Mesenteric fat pad (tissue), 1 donor: ENCODE measurements around the gene PCDHGB3. TPM values are rescaled to one million over a fixed set of nuclear protein-coding genes. Genes with fewer than 3 reads are reported as not detected.

Source experiments
- DNase-seq: peaks from one replicate; pipeline ENCODE4 v3.0.0-alpha.2; 2020; ENCODE audit warnings: low spot score
- total RNA-seq: library from RNA; stranded (reverse); fragmentation: NEBNext Ultra II Directional; extraction: Animal tissue kit (Norgen Biotek cat#: 25700); gene quantifications from one replicate; pipeline ENCODE4 v1.2.1, GENCODE V29; 2021
- donor health status: DM: yes; HTN: yes; CAD: no.

Gene PCDHGB3
- total RNA-seq, 1 donor from 2014 or later, result 2.7 TPM

- DNase-seq, result peak; percentile 87
Measured at GRCh38 chr5:141417494-141418172, 47.6 kb downstream of the PCDHGB3 start, which contains the start of gene PCDHGB7. PCDHGB7 (plus strand) TSS chr5:141417677; CDS start chr5:141417860, 183 bp downstream.

- DNase-seq, result no peak
Measured at GRCh38 chr5:141419074-141419880, 49.2 kb downstream of the PCDHGB3 start.

- DNase-seq, result no peak
Measured at GRCh38 chr5:141420855-141421488, 50.9 kb downstream of the PCDHGB3 start, which contains the start of gene PCDHGA11. PCDHGA11 (plus strand) TSS chr5:141421051; CDS start chr5:141421228, 177 bp downstream.

GRCh38 chr5:141421489-141421855 lies 51.4 kb downstream of the PCDHGB3 start:
- DNase-seq, result no peak

Other genes with a start within 250 kb of the PCDHGB3 start
- gene PCDHB4, start 248.4 kb upstream of the PCDHGB3 start, total RNA-seq, result 2.5 TPM
- 1.5 TPM for gene PCDHB5, start 235.0 kb upstream of the PCDHGB3 start, total RNA-seq
- 0.48 TPM for gene PCDHB6, start 220.2 kb upstream of the PCDHGB3 start, total RNA-seq
- gene PCDHB7, start 197.6 kb upstream of the PCDHGB3 start, total RNA-seq, result 1.6 TPM
- 2.4 TPM for gene PCDHB8, start 192.5 kb upstream of the PCDHGB3 start, total RNA-seq
- gene PCDHB16, start 187.9 kb upstream of the PCDHGB3 start, total RNA-seq, result 1.6 TPM
- 1.0 TPM for gene PCDHB9, start 183.1 kb upstream of the PCDHGB3 start, total RNA-seq
- 1.4 TPM for gene PCDHB10, start 177.9 kb upstream of the PCDHGB3 start, total RNA-seq
- 2.0 TPM for gene PCDHB11, start 170.6 kb upstream of the PCDHGB3 start, total RNA-seq
- 3.3 TPM for gene PCDHB12, start 161.5 kb upstream of the PCDHGB3 start, total RNA-seq
- 2.8 TPM for gene PCDHB13, start 156.3 kb upstream of the PCDHGB3 start, total RNA-seq
- gene PCDHB14, start 146.9 kb upstream of the PCDHGB3 start, total RNA-seq, result 1.9 TPM
- gene PCDHB15, start 124.8 kb upstream of the PCDHGB3 start, total RNA-seq, result 3.4 TPM
- gene SLC25A2, start 66.2 kb upstream of the PCDHGB3 start, total RNA-seq, result 0.61 TPM
- 53.9 TPM for gene TAF7, start 49.5 kb upstream of the PCDHGB3 start, total RNA-seq
- gene PCDHGA1, start 39.7 kb upstream of the PCDHGB3 start, total RNA-seq, result 0.48 TPM
- 3.7 TPM for gene PCDHGA2, start 31.5 kb upstream of the PCDHGB3 start, total RNA-seq
- gene PCDHGA3, start 26.4 kb upstream of the PCDHGB3 start, total RNA-seq, result 2.2 TPM
- 1.3 TPM for gene PCDHGB1, start 20.1 kb upstream of the PCDHGB3 start, total RNA-seq
- 4.7 TPM for gene PCDHGA4, start 15.2 kb upstream of the PCDHGB3 start, total RNA-seq
- 3.1 TPM for gene PCDHGB2, start 10.2 kb upstream of the PCDHGB3 start, total RNA-seq
- gene PCDHGA5, start 6.1 kb upstream of the PCDHGB3 start, total RNA-seq, result 2.7 TPM
- gene PCDHGA6, start 3.6 kb downstream of the PCDHGB3 start, total RNA-seq, result 3.1 TPM
- 1.9 TPM for gene PCDHGA7, start 12.5 kb downstream of the PCDHGB3 start, total RNA-seq
- gene PCDHGB4, start 17.5 kb downstream of the PCDHGB3 start, total RNA-seq, result 3.2 TPM
- 0.87 TPM for gene PCDHGA8, start 22.4 kb downstream of the PCDHGB3 start, total RNA-seq
- gene PCDHGB5, start 27.7 kb downstream of the PCDHGB3 start, total RNA-seq, result 5.9 TPM
- gene PCDHGA9, start 32.5 kb downstream of the PCDHGB3 start, total RNA-seq, result 3.9 TPM
- 5.3 TPM for gene PCDHGB6, start 37.8 kb downstream of the PCDHGB3 start, total RNA-seq
- gene PCDHGA10, start 42.7 kb downstream of the PCDHGB3 start, total RNA-seq, result 4.2 TPM
- gene PCDHGB7, start 47.4 kb downstream of the PCDHGB3 start, total RNA-seq, result 8.1 TPM
- 3.1 TPM for gene PCDHGA11, start 50.8 kb downstream of the PCDHGB3 start, total RNA-seq
- gene PCDHGA12, start 60.3 kb downstream of the PCDHGB3 start, total RNA-seq, result 4.6 TPM
- gene PCDHGC3, start 105.7 kb downstream of the PCDHGB3 start, total RNA-seq, result 46.8 TPM
- gene PCDHGC4, start 114.8 kb downstream of the PCDHGB3 start, total RNA-seq, result 1.7 TPM
- 1.1 TPM for gene PCDHGC5, start 118.8 kb downstream of the PCDHGB3 start, total RNA-seq
- 49.5 TPM for gene DIAPH1, start 248.8 kb downstream of the PCDHGB3 start, total RNA-seq